HepG2 (cell line): ENCODE results near the gene GRIN3B. TPM values are rescaled to one million over a fixed set of nuclear protein-coding genes. Genes with fewer than 3 reads are reported as not detected.

Experiments
- GATAD2A ChIP-seq: IDR thresholded peaks from 2 replicates; pipeline ENCODE4 v1.6.1; 2016
- HOXA3 ChIP-seq: sonication (generic); formaldehyde crosslinking; IDR thresholded peaks from 2 replicates; pipeline ENCODE4 v1.5.0; 2020; ENCODE audit warnings: missing genetic modification reagents
- KDM4B ChIP-seq: sonication (generic); formaldehyde crosslinking; IDR thresholded peaks from 2 replicates; pipeline ENCODE4 v1.4.0; 2020; ENCODE audit warnings: missing genetic modification reagents
- KLF11 ChIP-seq: IDR thresholded peaks from 2 replicates; pipeline ENCODE4 v1.6.1; 2016; ENCODE audit warnings: missing compliant biosample characterization
- MAZ ChIP-seq, 2 experiments: sonication (generic) in 1 of 2; formaldehyde crosslinking in 1 of 2; IDR thresholded peaks; 2 replicates each; pipeline versions ENCODE4 v1.5.0 to v1.6.1; 2012 to 2020; ENCODE audit warnings: low read depth in 2 of 2, mild to moderate bottlenecking in 2 of 2, borderline replicate concordance in 1 of 2, improper control_type of control experiment in 1 of 2, low read length in 1 of 2, missing genetic modification reagents in 1 of 2, moderate library complexity in 1 of 2
- NR2F6 ChIP-seq, 2 experiments: IDR thresholded peaks; 2 replicates each; pipeline ENCODE4 v1.6.1; 2016; ENCODE audit warnings: antibody characterized with exemption in 1 of 2, mild to moderate bottlenecking in 1 of 2
- PATZ1 ChIP-seq: sonication (generic); formaldehyde crosslinking; IDR thresholded peaks from 2 replicates; pipeline ENCODE4 v1.4.0; 2020; ENCODE audit warnings: missing genetic modification reagents
- PITX1 ChIP-seq: sonication (generic); formaldehyde crosslinking; IDR thresholded peaks from 2 replicates; pipeline ENCODE4 v1.5.1; 2020; ENCODE audit warnings: mild to moderate bottlenecking, missing genetic modification reagents
- POGK ChIP-seq: sonication (generic); formaldehyde crosslinking; conservative IDR thresholded peaks from 2 replicates; pipeline ENCODE4 v1.8.0; 2022; ENCODE audit warnings: mild to moderate bottlenecking, moderate library complexity, missing genetic modification reagents
- U2AF2 ChIP-seq: fragments of 200-400 bp; formaldehyde crosslinking; IDR thresholded peaks from 2 replicates; pipeline ENCODE4 v1.6.1; 2017; ENCODE audit warnings: low read depth, mild to moderate bottlenecking, low read length
- ZBTB39 ChIP-seq: sonication (generic); formaldehyde crosslinking; IDR thresholded peaks from 2 replicates; pipeline ENCODE4 v1.5.0; 2020; ENCODE audit warnings: missing genetic modification reagents
- ZFAT ChIP-seq: sonication (generic); formaldehyde crosslinking; conservative IDR thresholded peaks from 2 replicates; pipeline ENCODE4 v1.8.1; 2023; ENCODE audit warnings: missing genetic modification reagents, inconsistent platforms
- ZNF430 ChIP-seq: sonication (generic); formaldehyde crosslinking; IDR thresholded peaks from 2 replicates; pipeline ENCODE4 v1.9.0; 2021; ENCODE audit warnings: mild to moderate bottlenecking, missing genetic modification reagents
- ZNF878 ChIP-seq: sonication (generic); formaldehyde crosslinking; IDR thresholded peaks from 2 replicates; pipeline ENCODE4 v1.8.1; 2023; ENCODE audit warnings: mild to moderate bottlenecking, missing genetic modification reagents, moderate library complexity
- polyA plus RNA-seq, 8 experiments: library from polyadenylated mRNA; depleted of rRNA in 3 of 8; stranded (reverse) in 7 of 8; unstranded in 1 of 8; fragments of >200 nt; fragmentation: Illumina TruSeq in 4 of 8; extraction: Trizol in 4 of 8; gene quantifications; 2 replicates each; pipeline versions ENCODE4 v1.2.1 to v1.2.3, GENCODE V29; 2011 to 2016; ENCODE audit warnings: low read depth in 4 of 8, missing spikeins in 1 of 8, mixed read lengths in 1 of 8; ENCODE audit not compliant: insufficient read depth in 1 of 8
- total RNA-seq, 5 experiments: library from RNA; depleted of rRNA; stranded (reverse); fragments of >200 nt; fragmentation: Illumina TruSeq; extraction: Trizol; gene quantifications; 2 replicates each; pipeline ENCODE4 v1.2.3, GENCODE V29; 2016; ENCODE audit warnings: low read depth in 1 of 5
- TF ChIP-seq, protein P1 (sequence below): sonication (generic); formaldehyde crosslinking; IDR thresholded peaks from 2 replicates; pipeline ENCODE4 v1.9.0; 2021; ENCODE audit warnings: missing genetic modification reagents, mild to moderate bottlenecking, borderline replicate concordance
- TF ChIP-seq, protein P2 (sequence below): sonication (generic); formaldehyde crosslinking; conservative IDR thresholded peaks from 2 replicates; pipeline ENCODE4 v1.8.0; 2022; ENCODE audit warnings: low read depth, missing genetic modification reagents
- TF ChIP-seq, protein P3 (sequence below): sonication (generic); formaldehyde crosslinking; IDR thresholded peaks from 2 replicates; pipeline ENCODE4 v1.5.0; 2020; ENCODE audit warnings: mild to moderate bottlenecking, missing genetic modification reagents

Gene GRIN3B
- total and polyA plus RNA-seq, 2 of the 13 experiments (the other 11 are each of a cell fraction or from before 2014, with no cell fraction given): 0.07 to 0.20 TPM

- no peak for TF ChIP-seq U2AF2
- peak; percentile 29; the same call in 1 of the 2 replicates for TF ChIP-seq HOXA3 (CRISPR knock-in tag)
- no peak for TF ChIP-seq ZNF430 (CRISPR knock-in tag)
- TF ChIP-seq ZNF878 (CRISPR knock-in tag): no peak
- no peak for TF ChIP-seq KLF11 (CRISPR knock-in tag)
- TF ChIP-seq KDM4B (CRISPR knock-in tag): no peak
- TF ChIP-seq ZFAT (CRISPR knock-in tag): no peak
- TF ChIP-seq, protein P1, sequence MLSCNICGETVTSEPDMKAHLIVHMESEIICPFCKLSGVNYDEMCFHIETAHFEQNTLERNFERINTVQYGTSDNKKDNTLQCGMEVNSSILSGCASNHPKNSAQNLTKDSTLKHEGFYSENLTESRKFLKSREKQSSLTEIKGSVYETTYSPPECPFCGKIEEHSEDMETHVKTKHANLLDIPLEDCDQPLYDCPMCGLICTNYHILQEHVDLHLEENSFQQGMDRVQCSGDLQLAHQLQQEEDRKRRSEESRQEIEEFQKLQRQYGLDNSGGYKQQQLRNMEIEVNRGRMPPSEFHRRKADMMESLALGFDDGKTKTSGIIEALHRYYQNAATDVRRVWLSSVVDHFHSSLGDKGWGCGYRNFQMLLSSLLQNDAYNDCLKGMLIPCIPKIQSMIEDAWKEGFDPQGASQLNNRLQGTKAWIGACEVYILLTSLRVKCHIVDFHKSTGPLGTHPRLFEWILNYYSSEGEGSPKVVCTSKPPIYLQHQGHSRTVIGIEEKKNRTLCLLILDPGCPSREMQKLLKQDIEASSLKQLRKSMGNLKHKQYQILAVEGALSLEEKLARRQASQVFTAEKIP (CRISPR knock-in tag): no peak
- no peak for TF ChIP-seq NR2F6 (IDR thresholded peaks at IDR 0.05)
- TF ChIP-seq NR2F6 (CRISPR knock-in tag; IDR thresholded peaks at IDR 0.05): peak; percentile 30; the same call in 1 of the 2 replicates
- TF ChIP-seq POGK (CRISPR knock-in tag): no peak
- TF ChIP-seq PATZ1 (CRISPR knock-in tag): peak; percentile 85
- peak; percentile 68; the same call in 1 of the 2 replicates for TF ChIP-seq MAZ (IDR thresholded peaks at IDR 0.05; ENCODE audit: borderline replicate concordance, low read depth, low read length)
- no peak; the same call in 1 of the 2 replicates for TF ChIP-seq MAZ (CRISPR knock-in tag; IDR thresholded peaks at IDR 0.05; ENCODE audit: low read depth)
- TF ChIP-seq, protein P2, sequence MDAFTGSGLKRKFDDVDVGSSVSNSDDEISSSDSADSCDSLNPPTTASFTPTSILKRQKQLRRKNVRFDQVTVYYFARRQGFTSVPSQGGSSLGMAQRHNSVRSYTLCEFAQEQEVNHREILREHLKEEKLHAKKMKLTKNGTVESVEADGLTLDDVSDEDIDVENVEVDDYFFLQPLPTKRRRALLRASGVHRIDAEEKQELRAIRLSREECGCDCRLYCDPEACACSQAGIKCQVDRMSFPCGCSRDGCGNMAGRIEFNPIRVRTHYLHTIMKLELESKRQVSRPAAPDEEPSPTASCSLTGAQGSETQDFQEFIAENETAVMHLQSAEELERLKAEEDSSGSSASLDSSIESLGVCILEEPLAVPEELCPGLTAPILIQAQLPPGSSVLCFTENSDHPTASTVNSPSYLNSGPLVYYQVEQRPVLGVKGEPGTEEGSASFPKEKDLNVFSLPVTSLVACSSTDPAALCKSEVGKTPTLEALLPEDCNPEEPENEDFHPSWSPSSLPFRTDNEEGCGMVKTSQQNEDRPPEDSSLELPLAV (CRISPR knock-in tag): no peak
- 0 out of 2 replicates have a peak, but pooled peaks have one; percentile 12 for TF ChIP-seq PITX1 (CRISPR knock-in tag)
- TF ChIP-seq ZBTB39 (CRISPR knock-in tag): no peak
- TF ChIP-seq, protein P3, sequence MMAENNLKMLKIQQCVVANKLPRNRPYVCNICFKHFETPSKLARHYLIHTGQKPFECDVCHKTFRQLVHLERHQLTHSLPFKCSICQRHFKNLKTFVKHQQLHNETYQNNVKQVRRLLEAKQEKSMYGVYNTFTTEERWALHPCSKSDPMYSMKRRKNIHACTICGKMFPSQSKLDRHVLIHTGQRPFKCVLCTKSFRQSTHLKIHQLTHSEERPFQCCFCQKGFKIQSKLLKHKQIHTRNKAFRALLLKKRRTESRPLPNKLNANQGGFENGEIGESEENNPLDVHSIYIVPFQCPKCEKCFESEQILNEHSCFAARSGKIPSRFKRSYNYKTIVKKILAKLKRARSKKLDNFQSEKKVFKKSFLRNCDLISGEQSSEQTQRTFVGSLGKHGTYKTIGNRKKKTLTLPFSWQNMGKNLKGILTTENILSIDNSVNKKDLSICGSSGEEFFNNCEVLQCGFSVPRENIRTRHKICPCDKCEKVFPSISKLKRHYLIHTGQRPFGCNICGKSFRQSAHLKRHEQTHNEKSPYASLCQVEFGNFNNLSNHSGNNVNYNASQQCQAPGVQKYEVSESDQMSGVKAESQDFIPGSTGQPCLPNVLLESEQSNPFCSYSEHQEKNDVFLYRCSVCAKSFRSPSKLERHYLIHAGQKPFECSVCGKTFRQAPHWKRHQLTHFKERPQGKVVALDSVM: no peak
- TF ChIP-seq GATAD2A (CRISPR knock-in tag): 0 out of 2 replicates have a peak, but pooled peaks have one; percentile 42
Measured at GRCh38 chr19:960020-960419, 40.2 kb upstream of the GRIN3B start (continued).
